CD4-positive, alpha-beta T cell treated with Interleukin-15 for 4 hours (primary cell): Measurements from ENCODE around the gene MKRN1.
"Not testable (repeated sequence)": the region's sequence is repeated elsewhere in the genome, so short reads cannot be mapped to it uniquely, and the experiment has no call there.

Source experiments
- DNase-seq: peaks from one replicate; pipeline ENCODE4 v3.0.0-alpha.2; 2020; ENCODE audit warnings: low spot score

MKRN1 gene

DNA sequence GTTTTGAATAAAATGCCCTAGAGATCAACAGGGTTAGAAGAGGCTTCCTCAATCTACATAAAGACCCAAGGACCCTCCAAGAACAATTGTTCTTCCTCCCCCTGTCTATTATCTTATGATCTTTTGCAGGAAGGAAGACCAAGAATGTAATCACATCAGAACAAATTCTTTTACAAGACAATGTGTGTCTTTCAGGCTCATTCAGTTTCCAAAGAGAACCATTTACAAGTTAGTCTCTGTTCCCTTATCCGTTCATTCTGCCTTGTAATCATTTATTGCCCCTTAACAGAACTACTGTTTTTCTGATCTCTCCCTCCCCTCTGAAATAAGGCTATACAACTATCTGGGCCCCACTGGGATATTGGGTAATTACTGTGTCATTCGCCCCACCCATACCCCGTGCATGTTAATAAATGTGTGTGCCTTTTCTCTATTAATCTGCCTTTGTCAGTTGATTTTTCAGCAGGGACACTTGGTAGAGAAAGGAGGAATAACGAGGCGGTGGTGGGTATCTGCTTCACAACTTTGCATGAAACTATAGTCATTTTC, 5.7 kb upstream of the MKRN1 start:
- no peak for DNase-seq

- DNase-seq, result no peak
Observed at GRCh38 chr7:140484479-140484878, 5.2 kb upstream of the MKRN1 start.

DNA sequence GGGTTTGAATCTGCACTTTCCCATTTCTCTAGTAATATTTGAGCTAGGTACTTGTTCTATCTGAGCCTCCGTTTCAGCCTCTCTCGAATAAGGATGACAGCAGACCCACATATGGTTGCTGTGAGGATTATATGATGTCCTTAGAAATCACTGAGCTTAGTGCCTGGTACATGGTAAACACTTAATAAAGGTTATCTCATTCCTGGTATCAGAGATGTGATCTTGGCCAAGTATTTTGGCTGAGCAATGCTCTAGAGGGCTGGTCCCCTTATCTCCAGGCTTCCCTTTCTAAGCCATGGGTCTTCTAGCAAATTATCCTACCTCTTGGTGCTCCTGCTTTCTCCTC, 407 bp upstream of the MKRN1 start:
- DNase-seq, result no peak

- DNase-seq, result peak; percentile 29
Observed at GRCh38 chr7:140478246-140479061, 851 bp downstream of the MKRN1 start.

DNA sequence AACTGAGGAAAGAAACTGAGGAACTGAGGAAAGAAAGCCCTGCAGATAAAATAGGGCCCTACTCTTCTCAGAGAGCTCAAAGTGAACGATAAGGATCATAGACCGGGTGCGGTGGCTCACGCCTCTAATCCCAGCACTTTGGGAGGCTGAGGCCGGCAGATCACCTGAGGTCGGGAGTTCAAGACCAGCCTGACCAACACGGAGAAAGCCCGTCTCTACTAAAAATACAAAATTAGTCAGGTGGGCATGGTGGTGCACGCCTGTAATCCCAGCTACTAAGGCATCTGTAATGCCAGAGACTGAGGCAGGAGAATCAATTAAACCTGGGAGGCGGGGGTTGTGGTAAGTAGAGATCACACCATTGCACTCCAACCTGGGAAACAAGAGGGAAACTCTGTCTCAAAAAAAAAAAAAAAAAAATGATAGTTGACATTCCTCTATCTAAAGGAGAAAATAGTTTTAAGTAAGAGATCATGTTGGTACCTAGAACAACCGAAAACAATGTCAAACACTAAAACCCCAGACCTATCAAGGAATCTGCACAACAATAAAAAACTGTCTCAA, 2.5 kb downstream of the MKRN1 start:
- DNase-seq, result no peak

DNA sequence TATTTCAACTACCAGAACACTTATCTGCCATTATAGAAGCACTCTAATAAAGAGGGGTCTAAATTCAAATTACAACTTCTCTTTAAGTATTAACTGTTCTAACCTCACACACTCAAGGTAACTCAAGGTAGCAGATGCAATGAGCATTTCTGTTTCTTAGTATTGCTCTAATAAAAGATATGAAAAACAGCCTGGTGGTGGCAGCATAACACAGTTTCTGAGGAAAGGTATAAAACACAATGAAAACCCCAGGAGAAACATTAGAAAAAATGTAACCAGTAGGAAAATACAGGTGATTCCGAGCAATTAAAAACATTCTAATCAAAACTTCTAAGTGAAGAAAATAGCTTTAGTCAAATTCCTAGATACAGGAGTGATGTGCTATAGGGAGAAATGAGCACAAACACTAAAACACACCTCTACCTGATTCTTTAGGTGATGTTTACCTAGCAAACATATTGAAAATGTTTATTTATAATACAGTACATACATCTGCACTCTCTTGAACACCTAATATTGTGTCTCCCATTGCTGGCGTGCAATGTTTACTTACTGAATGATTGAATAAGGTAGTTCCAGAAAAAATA, 3.5 kb downstream of the MKRN1 start:
- peak; percentile 69 for DNase-seq

DNA sequence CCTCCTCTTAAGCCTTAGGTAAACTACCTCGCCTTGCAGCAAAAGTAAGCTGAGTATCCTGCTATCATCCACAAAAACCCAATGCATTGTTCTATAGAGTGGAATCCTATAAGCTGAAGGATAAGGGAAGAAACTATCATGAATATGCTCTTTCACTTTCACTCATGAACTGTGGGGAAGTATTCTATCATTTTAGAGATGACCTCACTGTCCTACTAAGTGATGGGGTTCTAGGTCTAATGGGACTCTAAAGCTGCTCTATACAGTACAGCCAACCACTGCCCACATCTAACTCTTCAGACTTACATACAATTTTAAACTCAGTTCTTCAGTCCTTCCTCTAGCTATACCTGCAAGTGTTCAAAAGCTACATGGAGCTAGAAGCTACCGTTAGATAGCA, 16.2 kb downstream of the MKRN1 start:
- DNase-seq, result no peak

- no peak for DNase-seq
Observed at GRCh38 chr7:140458916-140459315, 20.4 kb downstream of the MKRN1 start.

DNA sequence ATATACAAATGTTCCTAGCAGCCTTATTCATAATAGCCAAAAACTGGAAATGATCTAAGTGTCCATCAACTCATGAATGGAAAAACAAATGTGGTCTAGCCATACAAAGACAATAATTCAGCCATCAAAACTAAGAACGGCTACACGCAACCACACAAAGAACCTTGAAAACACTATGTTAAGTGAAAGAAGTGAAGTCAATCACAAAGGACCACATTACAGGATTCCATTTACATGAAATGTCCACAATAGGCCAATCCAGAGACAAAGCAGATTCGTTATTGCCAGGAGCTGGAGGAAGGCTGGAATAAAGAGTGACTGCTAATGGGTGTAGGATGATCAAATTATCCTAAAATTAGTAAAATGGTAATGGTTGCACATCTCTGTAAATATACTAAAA, 21.1 kb downstream of the MKRN1 start:
- no peak for DNase-seq

DNA sequence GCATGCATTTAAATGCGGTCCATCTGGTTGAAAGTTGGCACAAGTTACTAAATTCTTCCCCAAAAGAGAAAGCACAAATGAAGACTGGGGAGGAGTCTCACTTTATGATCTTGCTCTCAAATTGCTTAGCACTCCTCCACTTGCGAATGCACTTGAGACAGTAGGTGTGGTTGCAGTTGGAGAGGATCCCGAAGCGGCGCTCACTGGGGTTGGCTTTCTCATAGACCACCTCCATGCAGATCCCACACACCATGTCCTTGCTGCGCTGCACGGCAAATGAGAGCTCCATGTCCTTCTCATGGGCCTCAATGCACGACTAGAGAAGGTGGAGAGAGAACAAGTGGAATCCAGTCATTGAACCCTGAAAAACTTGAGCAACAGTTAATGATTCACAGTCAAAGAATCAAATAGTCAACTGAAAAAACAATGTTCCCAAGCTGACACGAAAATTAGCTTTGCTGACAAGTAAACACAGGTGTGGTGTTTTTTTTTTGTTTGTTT, 22.7 kb downstream of the MKRN1 start:
- DNase-seq, result no peak

DNA sequence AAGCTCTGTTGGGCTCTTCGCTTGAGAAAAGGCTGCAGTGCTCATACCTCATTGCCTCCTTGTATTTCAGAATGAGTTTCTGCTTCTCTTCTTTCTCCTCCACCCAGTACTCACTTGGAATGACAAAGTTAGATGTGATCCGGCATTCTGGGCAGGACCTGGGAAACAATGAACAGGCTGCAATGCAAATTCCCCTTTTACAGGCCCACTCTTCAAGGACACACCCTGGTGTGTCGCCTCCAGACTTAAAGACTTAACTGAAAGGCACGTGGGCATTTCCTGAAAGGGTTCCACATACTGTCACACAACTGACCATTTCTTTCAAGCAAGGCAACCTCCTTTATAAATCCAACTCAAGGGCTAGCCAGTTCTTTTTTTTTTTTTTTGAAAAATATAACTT, 23.6 kb downstream of the MKRN1 start:
- DNase-seq, result no peak

GRCh38 chr7:140454657-140455015, 24.7 kb downstream of the MKRN1 start:
- DNase-seq, result no peak

DNA sequence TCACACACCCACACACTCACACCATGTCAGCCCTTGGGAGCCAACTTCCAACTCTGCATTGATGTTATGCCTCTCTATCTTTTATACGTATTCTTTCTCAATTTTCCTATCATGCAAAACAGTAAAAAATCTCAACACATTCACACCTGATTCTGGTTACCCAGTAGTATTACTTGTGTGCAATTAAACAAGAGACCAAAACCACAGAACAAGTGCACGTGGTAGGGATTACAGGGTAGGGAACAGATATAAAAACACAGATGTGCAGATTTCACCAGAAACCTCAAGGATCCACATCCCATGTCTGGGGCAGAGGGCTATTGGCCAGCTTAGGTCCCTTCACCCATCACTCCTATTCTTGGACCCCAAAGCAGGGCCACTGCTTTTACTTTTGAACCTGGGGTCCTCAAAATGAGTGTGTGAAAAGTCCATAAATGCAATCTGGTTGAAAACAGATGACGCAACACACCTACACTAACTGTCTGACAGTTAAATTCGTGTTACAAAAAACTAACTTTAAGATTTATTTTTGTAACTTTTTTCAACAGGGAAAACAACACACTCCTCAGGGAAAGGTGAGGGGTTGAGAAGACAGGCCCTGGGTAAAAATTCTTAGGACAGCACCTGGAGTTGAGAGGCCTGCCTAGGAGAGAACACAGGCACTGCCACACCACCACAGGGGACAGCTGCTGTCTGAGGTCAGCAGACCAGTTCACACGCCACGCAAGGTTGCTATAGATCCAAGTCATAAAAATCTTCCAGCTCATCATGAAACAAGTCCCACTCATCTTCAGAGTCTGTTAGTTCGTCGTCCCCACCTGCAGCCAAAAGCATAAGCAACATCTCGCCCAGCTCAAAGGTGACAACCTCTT, 25.3 kb downstream of the MKRN1 start:
- not testable (repeated sequence) for DNase-seq

DNA sequence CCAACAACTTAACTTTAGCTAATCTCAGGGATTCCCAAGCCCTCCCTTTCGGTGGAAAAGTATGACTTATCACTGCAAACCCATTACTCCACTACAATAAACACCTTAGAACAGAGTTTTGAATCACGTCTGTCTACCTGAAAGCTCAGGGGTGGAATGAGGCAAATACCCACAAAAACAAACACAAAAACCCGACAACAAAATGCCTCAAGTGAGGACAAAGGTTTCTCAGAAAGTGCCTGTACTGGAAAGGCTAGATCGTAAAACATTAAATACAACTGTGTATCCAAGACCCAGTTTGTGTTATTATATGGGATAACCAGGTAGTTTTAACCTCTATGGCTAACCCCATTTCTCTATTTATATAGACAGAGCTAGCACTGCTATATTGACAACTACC, 26.0 kb downstream of the MKRN1 start:
- DNase-seq, result no peak

DNA sequence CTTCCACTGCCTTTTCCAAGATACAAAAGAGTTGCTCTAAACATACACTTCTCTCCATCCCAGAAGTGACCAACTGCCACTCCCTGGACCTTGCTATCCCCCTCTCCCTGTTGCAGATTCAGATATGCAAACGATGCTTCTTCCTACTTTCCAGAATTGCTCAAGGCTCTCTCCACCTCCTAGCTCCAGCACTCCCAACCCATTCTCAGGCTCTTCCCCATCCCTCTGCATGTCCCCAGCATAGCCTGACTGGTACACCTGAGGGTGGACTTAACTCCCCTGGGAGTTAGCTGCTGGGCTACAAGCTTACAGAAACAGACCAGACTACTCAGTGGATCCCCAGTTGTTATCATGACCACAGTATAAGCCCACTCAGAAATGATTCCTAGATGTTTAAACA, 27.6 kb downstream of the MKRN1 start:
- no peak for DNase-seq

GRCh38 chr7:140448781-140449480, 30.4 kb downstream of the MKRN1 start:
- no peak for DNase-seq

DNA sequence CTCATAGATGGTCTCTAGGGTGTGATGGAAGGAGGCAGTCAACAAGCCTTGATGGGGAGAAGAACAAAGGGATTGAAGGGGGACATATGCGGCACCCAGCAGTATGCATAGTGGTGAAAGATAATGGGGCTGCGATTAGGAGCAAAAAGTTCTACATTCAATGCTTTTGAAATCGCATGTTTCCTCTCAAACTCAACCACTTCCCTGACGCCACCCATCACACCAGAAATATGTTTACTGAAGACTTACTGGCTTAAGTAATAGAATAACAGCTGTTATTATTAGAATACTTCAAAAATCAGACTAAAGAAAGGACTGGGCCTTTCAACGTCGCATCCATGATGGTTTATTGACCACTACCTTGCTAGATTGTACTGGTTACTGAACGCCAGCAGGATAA, 31.5 kb downstream of the MKRN1 start:
- no peak for DNase-seq

DNA sequence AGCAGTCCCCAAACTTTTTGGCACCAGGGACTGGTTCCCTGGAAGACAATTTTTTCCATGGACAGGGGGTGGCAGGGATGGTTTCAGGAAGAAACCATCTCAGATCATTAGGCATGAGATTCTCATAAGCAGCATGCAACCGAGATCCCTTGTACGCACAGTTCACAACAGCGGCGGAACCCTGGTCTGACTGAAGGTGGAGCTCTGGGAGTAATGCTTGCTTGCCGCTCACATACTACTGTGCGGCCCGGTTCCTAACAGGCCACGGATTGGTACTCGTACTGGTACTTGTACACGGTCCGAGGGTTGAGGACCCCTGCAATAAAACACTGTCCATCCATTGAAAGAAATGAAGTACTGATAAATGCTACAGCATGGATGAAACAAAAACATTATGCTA, 32.8 kb downstream of the MKRN1 start:
- no peak for DNase-seq

GRCh38 chr7:140441519-140441918, 37.8 kb downstream of the MKRN1 start:
- DNase-seq, result no peak

DNA sequence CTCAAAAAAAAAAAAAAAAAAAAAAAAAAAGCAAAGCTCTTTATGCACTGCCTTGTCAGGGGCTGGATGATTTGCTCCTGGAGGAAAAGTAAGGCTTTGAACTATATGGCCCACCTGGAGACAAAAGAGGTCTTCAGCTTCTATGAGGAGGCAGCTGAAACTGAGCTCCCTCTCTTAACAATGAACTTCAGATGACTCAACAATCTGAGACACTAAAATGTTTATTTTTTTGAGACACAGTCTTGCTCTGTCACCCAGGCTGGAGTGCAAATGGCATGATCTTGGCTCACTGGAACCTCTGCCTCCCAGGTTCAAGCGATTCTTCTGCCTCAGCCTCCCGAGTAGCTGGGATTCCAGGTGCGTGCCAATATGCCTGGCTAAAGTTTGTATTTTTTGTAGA, 38.7 kb downstream of the MKRN1 start:
- DNase-seq, result no peak

DNA sequence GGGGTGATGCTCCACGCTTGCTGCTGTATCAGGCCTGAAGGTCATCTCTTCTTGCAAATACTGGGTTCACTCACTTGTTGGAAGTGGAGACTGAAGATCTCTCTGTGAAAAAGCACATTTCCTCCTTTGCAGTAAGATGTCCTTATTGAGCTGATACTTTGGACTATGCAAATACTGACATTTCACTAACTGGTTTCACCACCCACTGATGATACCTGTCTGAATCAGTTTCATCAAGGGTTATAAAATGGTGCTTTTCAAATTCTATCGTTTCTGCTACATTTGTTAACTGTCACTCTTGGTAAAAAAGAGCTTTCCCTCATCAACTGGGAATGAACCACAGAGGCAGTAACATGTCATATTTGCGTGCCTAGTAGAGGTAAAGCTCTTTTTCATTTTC, 39.9 kb downstream of the MKRN1 start:
- DNase-seq, result no peak
